ENCODE measurements around the gene CXCL8. TPM values are rescaled to one million over a fixed set of nuclear protein-coding genes. Genes with fewer than 3 reads are reported as not detected.

The CXCL8 gene
- total RNA-seq, 2 experiments from 2014 or later = 9.9 to 11.4 TPM

GRCh38 chr4:73709451-73710033, 30.8 kb upstream of the CXCL8 start:
- Histone ChIP-seq H3K36me3 (ENCODE audit: insufficient read depth, low read length) (no peaks in the 10 kb centered on the region), H3K9me3 (ENCODE audit: control insufficient read depth in 1 of 2, insufficient read depth in 1 of 2, low read length in 2 of 2) (no peaks in the 10 kb centered on the region), H3K4me3 (ENCODE audit: low read length) (no peak overlapping the region), H3K27me3 (ENCODE audit: control insufficient read depth in 1 of 2, insufficient read depth in 2 of 2, low read length in 2 of 2) (no peaks in the 10 kb centered on the region), H3K27ac (ENCODE audit: low read depth in 1 of 2, low read length in 2 of 2) (no peak overlapping the region), H3K4me1 (ENCODE audit: insufficient read depth, low read length) (no peaks in the 10 kb centered on the region)
- Mint-ChIP-seq H3K4me3 (no peak overlapping the region), H3K9me3 (no peaks in the 10 kb centered on the region), H3K27ac (no peak overlapping the region), H3K27me3 (no peaks in the 10 kb centered on the region), H3K36me3 (ENCODE audit: low read depth) (no peaks in the 10 kb centered on the region), H3K4me1 (ENCODE audit: low read depth) (no peaks in the 10 kb centered on the region)
- DNase-seq = peak in 2 of 14 experiments; percentile 27 to 34
- POLR2A ChIA-PET = no interaction called here
- CTCF ChIA-PET = no interaction called here
- TF ChIP-seq CTCF (IDR thresholded peaks at IDR 0.05) = no peak
- no peak for ATAC-seq (ENCODE audit: poor library complexity)
- intact Hi-C loops (cut with DNase I, micrococcal nuclease) = no loop called here

- no peak for TF ChIP-seq CTCF (IDR thresholded peaks at IDR 0.05)
- Mint-ChIP-seq H3K27ac (no peak overlapping the region), H3K27me3 (no peaks in the 10 kb centered on the region), H3K4me1 (ENCODE audit: low read depth) (no peaks in the 10 kb centered on the region), H3K9me3 (no peaks in the 10 kb centered on the region), H3K4me3 (no peak overlapping the region), H3K36me3 (ENCODE audit: low read depth) (no peaks in the 10 kb centered on the region)
- ATAC-seq (ENCODE audit: poor library complexity) (no peak), DNase-seq (no peak)
- H3K27me3 ChIP-seq (ENCODE audit: control insufficient read depth in 1 of 2, insufficient read depth in 2 of 2, low read length in 2 of 2) = no peaks in the 10 kb centered on the region
- no peaks in the 10 kb centered on the region for H3K9me3 ChIP-seq (ENCODE audit: control insufficient read depth in 1 of 2, insufficient read depth in 1 of 2, low read length in 2 of 2)
- H3K4me1 ChIP-seq (ENCODE audit: insufficient read depth, low read length) = no peaks in the 10 kb centered on the region
- no peaks in the 10 kb centered on the region for H3K36me3 ChIP-seq (ENCODE audit: insufficient read depth, low read length)
- ChIA-PET POLR2A (no interaction called here), CTCF (no interaction called here)
- no peak overlapping the region for H3K27ac ChIP-seq (ENCODE audit: low read depth in 1 of 2, low read length in 2 of 2)
- intact Hi-C loops (cut with DNase I, micrococcal nuclease) = no loop called here
- no peak overlapping the region for H3K4me3 ChIP-seq (ENCODE audit: low read length)
Observed at GRCh38 chr4:73710094-73710493, 30.3 kb upstream of the CXCL8 start.

- Histone ChIP-seq H3K4me1 (ENCODE audit: insufficient read depth, low read length) (no peaks in the 10 kb centered on the region), H3K4me3 (ENCODE audit: low read length) (no peak overlapping the region), H3K36me3 (ENCODE audit: insufficient read depth, low read length) (no peaks in the 10 kb centered on the region), H3K27ac (ENCODE audit: low read depth in 1 of 2, low read length in 2 of 2) (no peak overlapping the region), H3K9me3 (ENCODE audit: control insufficient read depth in 1 of 2, insufficient read depth in 1 of 2, low read length in 2 of 2) (no peaks in the 10 kb centered on the region), H3K27me3 (ENCODE audit: control insufficient read depth in 1 of 2, insufficient read depth in 2 of 2, low read length in 2 of 2) (no peaks in the 10 kb centered on the region)
- ChIA-PET POLR2A (no interaction called here), CTCF (no interaction called here)
- no peaks in the 10 kb centered on the region for H3K36me3 Mint-ChIP-seq (ENCODE audit: low read depth)
- no peak overlapping the region for H3K27ac Mint-ChIP-seq
- no peak overlapping the region for H3K4me3 Mint-ChIP-seq
- H3K4me1 Mint-ChIP-seq (ENCODE audit: low read depth) = no peaks in the 10 kb centered on the region
- no peak for DNase-seq
- no peak for TF ChIP-seq CTCF (IDR thresholded peaks at IDR 0.05)
- intact Hi-C loops (cut with DNase I, micrococcal nuclease) = no loop called here
- no peaks in the 10 kb centered on the region for H3K9me3 Mint-ChIP-seq
- ATAC-seq (ENCODE audit: poor library complexity) = no peak
- peaks cover 5% of the 10 kb centered on the region for H3K27me3 Mint-ChIP-seq
Observed at GRCh38 chr4:73711989-73712388, 28.4 kb upstream of the CXCL8 start.
